HG03457 (cell line): ENCODE results near the gene TFAP2A.

Experiments used
- ATAC-seq: cut with Tn5 transposase; IDR thresholded peaks from one replicate; pipeline ENCODE4 v1.9.1; 2021; ENCODE audit warnings: moderate number of reproducible peaks; ENCODE audit not compliant: unreplicated experiment

TFAP2A gene

GRCh38 chr6:10384610-10385523 is 30.0 kb downstream of the TFAP2A start:
- ATAC-seq: no peak

- no peak for ATAC-seq
Observed at GRCh38 chr6:10384091-10384609, 30.7 kb downstream of the TFAP2A start.

GRCh38 chr6:10383331-10384090 is 31.4 kb downstream of the TFAP2A start:
- no peak for ATAC-seq

GRCh38 chr6:10382728-10383330 is 32.0 kb downstream of the TFAP2A start:
- ATAC-seq: no peak

- ATAC-seq: no peak
Observed at GRCh38 chr6:10382322-10382721, 32.6 kb downstream of the TFAP2A start.

GRCh38 chr6:10381830-10382208 is 33.1 kb downstream of the TFAP2A start:
- ATAC-seq: no peak

GRCh38 chr6:10381133-10381829 is 33.6 kb downstream of the TFAP2A start:
- ATAC-seq: no peak

GRCh38 chr6:10375391-10375969 is 39.4 kb downstream of the TFAP2A start:
- no peak for ATAC-seq

- ATAC-seq: no peak
Observed at GRCh38 chr6:10373642-10374359, 41.1 kb downstream of the TFAP2A start.

GRCh38 chr6:10369896-10370295 is 45.0 kb downstream of the TFAP2A start:
- ATAC-seq: no peak

- no peak for ATAC-seq
Observed at GRCh38 chr6:10368861-10369260, 46.0 kb downstream of the TFAP2A start.

GRCh38 chr6:10363911-10364310 is 51.0 kb downstream of the TFAP2A start:
- ATAC-seq: no peak

- no peak for ATAC-seq
Observed at GRCh38 chr6:10362300-10362699, 52.6 kb downstream of the TFAP2A start.

- ATAC-seq: no peak
Observed at GRCh38 chr6:10361428-10361827, 53.4 kb downstream of the TFAP2A start.

GRCh38 chr6:10359581-10359980 is 55.3 kb downstream of the TFAP2A start:
- no peak for ATAC-seq

GRCh38 chr6:10355115-10355702 is 59.7 kb downstream of the TFAP2A start:
- no peak for ATAC-seq

GRCh38 chr6:10351791-10352190 is 63.1 kb downstream of the TFAP2A start:
- no peak for ATAC-seq

GRCh38 chr6:10350720-10351119 is 64.2 kb downstream of the TFAP2A start:
- ATAC-seq: no peak

GRCh38 chr6:10347561-10348327 is 67.1 kb downstream of the TFAP2A start:
- no peak for ATAC-seq
